Ishikawa (cell line): ENCODE measurements around the gene CHD2.

Experiments used
- CEBPB ChIP-seq: IDR thresholded peaks from 2 replicates; pipeline ENCODE4 v1.6.1; 2012
- CREB1 ChIP-seq: IDR thresholded peaks from 2 replicates; pipeline ENCODE4 v1.6.1; 2012; ENCODE audit warnings: low read depth
- EGR1 ChIP-seq: IDR thresholded peaks from 2 replicates; pipeline ENCODE4 v1.6.1; 2012
- EP300 ChIP-seq: IDR thresholded peaks from 2 replicates; pipeline ENCODE4 v1.6.1; 2012; ENCODE audit warnings: borderline replicate concordance
- FOXM1 ChIP-seq: IDR thresholded peaks from 2 replicates; pipeline ENCODE4 v1.6.1; 2012; ENCODE audit warnings: low read depth, borderline replicate concordance
- NFIC ChIP-seq: IDR thresholded peaks from 2 replicates; pipeline ENCODE4 v1.6.1; 2012
- RAD21 ChIP-seq: IDR thresholded peaks from 2 replicates; pipeline ENCODE4 v1.6.1; 2012; ENCODE audit warnings: low read depth
- TAF1 ChIP-seq: IDR thresholded peaks from 2 replicates; pipeline ENCODE4 v1.6.1; 2012; ENCODE audit warnings: low read depth, mild to moderate bottlenecking
- TCF12 ChIP-seq: IDR thresholded peaks from 2 replicates; pipeline ENCODE4 v1.6.1; 2012; ENCODE audit warnings: low read depth
- TEAD4 ChIP-seq: IDR thresholded peaks from 2 replicates; pipeline ENCODE4 v1.6.1; 2012
- YY1 ChIP-seq: IDR thresholded peaks from 2 replicates; pipeline ENCODE4 v1.6.1; 2012; ENCODE audit warnings: low read depth
- ZBTB7A ChIP-seq: IDR thresholded peaks from 2 replicates; pipeline ENCODE4 v1.6.1; 2012; ENCODE audit warnings: low read depth
- TF ChIP-seq, protein P1 (sequence below): IDR thresholded peaks from 2 replicates; pipeline ENCODE4 v1.6.1; 2012; ENCODE audit warnings: low read depth, mild to moderate bottlenecking
- TF ChIP-seq, protein P2 (sequence below): IDR thresholded peaks from 2 replicates; pipeline ENCODE4 v1.6.1; 2012
- TF ChIP-seq, protein P3 (sequence below): IDR thresholded peaks from 2 replicates; pipeline ENCODE4 v1.6.1; 2012

Gene CHD2

DNA sequence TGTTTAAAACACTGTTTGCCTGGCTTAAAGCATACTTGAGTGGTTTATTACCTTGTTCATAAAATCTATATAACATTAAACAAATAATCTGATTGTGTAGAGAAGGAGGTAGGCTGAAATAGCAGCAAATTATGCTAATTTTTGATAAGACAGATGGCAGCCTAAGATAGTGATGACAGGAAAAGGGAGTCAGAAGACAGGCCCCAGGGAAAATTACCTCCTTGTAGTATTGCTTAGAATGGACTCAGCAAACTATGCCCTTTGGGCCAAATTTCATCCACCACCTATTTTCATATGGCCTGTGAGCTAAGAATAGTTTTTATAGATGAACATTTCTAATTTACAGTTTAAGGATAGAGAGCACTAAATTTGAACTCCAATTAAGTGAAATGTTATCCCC is 37.8 kb downstream of the CHD2 start:
- TF ChIP-seq TAF1 (no peak), TCF12 (no peak), CEBPB (no peak), EP300 (no peak), CREB1 (no peak), TEAD4 (no peak), ZBTB7A (no peak), YY1 (no peak), EGR1 (no peak), FOXM1 (no peak), NFIC (no peak), RAD21 (no peak)
- TF ChIP-seq, protein P1, sequence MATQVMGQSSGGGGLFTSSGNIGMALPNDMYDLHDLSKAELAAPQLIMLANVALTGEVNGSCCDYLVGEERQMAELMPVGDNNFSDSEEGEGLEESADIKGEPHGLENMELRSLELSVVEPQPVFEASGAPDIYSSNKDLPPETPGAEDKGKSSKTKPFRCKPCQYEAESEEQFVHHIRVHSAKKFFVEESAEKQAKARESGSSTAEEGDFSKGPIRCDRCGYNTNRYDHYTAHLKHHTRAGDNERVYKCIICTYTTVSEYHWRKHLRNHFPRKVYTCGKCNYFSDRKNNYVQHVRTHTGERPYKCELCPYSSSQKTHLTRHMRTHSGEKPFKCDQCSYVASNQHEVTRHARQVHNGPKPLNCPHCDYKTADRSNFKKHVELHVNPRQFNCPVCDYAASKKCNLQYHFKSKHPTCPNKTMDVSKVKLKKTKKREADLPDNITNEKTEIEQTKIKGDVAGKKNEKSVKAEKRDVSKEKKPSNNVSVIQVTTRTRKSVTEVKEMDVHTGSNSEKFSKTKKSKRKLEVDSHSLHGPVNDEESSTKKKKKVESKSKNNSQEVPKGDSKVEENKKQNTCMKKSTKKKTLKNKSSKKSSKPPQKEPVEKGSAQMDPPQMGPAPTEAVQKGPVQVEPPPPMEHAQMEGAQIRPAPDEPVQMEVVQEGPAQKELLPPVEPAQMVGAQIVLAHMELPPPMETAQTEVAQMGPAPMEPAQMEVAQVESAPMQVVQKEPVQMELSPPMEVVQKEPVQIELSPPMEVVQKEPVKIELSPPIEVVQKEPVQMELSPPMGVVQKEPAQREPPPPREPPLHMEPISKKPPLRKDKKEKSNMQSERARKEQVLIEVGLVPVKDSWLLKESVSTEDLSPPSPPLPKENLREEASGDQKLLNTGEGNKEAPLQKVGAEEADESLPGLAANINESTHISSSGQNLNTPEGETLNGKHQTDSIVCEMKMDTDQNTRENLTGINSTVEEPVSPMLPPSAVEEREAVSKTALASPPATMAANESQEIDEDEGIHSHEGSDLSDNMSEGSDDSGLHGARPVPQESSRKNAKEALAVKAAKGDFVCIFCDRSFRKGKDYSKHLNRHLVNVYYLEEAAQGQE: no peak
- TF ChIP-seq, protein P2, sequence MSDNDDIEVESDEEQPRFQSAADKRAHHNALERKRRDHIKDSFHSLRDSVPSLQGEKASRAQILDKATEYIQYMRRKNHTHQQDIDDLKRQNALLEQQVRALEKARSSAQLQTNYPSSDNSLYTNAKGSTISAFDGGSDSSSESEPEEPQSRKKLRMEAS: no peak
- TF ChIP-seq, protein P3, sequence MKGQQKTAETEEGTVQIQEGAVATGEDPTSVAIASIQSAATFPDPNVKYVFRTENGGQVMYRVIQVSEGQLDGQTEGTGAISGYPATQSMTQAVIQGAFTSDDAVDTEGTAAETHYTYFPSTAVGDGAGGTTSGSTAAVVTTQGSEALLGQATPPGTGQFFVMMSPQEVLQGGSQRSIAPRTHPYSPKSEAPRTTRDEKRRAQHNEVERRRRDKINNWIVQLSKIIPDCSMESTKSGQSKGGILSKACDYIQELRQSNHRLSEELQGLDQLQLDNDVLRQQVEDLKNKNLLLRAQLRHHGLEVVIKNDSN: no peak

DNA sequence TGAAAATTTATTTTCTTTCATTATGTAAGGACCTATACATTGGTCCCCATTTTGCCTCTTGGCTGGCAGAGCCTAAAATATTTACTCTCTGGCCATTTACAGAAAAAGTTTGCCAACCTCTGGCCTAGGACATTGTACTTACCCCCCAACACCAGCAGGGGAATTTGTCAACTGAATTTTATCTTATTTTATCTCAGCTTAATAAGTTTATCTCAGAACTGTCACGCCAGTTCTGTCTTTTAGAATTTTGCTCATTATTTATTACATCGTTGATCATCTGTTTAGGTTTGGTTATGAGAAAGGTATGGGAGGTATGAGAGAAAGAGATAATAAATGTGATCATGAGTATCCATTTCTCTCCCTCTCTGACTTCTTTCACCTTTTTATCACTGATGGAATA is 38.3 kb downstream of the CHD2 start:
- TF ChIP-seq RAD21 (no peak), TEAD4 (no peak), EGR1 (no peak), ZBTB7A (no peak), YY1 (no peak), CEBPB (no peak), NFIC (no peak), TCF12 (no peak), CREB1 (no peak), EP300 (no peak), FOXM1 (no peak), TAF1 (no peak)
- TF ChIP-seq, protein P2: no peak
- TF ChIP-seq, protein P1: no peak
- TF ChIP-seq, protein P3: no peak

DNA sequence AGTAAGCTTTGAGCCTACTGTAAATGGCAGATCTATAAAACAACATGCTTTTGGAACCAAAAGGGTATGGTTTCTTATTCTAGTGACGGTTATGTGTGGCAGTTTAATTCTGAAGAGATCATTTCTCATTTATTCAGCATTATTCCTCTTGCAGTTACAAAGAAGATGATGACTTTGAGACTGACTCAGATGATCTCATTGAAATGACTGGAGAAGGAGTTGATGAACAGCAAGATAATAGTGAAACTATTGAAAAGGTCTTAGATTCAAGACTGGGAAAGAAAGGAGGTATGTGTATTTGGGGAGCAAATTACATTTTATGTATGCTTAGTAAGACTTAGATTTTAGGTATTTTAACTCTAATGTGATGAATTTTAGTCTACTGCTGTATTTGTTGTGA is 41.5 kb downstream of the CHD2 start:
- TF ChIP-seq, protein P1: no peak
- TF ChIP-seq EGR1 (no peak), TEAD4 (no peak), RAD21 (no peak), NFIC (no peak), TAF1 (no peak), YY1 (no peak), FOXM1 (no peak), CEBPB (no peak), CREB1 (no peak), TCF12 (no peak), ZBTB7A (no peak), EP300 (no peak)
- TF ChIP-seq, protein P3: no peak

DNA sequence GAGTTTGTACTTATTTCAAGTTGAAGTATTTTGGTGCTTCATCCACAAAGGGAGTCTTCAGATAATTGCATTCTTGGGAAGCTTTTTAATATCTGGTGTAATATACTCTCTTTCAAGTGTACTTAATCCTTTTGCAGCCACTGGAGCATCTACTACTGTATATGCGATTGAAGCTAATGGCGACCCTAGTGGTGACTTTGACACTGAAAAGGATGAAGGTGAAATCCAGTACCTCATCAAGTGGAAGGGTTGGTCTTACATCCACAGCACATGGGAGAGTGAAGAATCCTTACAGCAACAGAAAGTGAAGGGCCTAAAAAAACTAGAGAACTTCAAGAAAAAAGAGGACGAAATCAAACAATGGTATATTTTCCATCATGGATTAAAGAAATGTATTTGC is 42.6 kb downstream of the CHD2 start:
- TF ChIP-seq TAF1: no peak
- TF ChIP-seq EP300: no peak
- TF ChIP-seq CREB1: no peak
- TF ChIP-seq TEAD4: no peak
- no peak for TF ChIP-seq CEBPB
- TF ChIP-seq, protein P2: no peak
- TF ChIP-seq EGR1: no peak
- TF ChIP-seq, protein P3: no peak
